Activated CD4-positive, alpha-beta memory T cell treated with anti-CD3 and anti-CD28 coated beads for 36 hours (primary cell): ENCODE results near the gene SELENOM. TPM values are rescaled to one million over a fixed set of nuclear protein-coding genes. Genes with fewer than 3 reads are reported as not detected.
"Not testable (repeated sequence)": the region's sequence is repeated elsewhere in the genome, so short reads cannot be mapped to it uniquely, and the experiment has no call there.

ENCODE experiments used
- CTCF ChIA-PET: fragments of 350-600 bp; sonication (Branson Sonifier 250); formaldehyde crosslinking; loops from one replicate; lab custom pipeline; 2021; ENCODE audit warnings: antibody characterized with exemption, inconsistent platforms; lab: Charles Lee
- POLR2A ChIA-PET: fragments of 350-600 bp; sonication (Branson Sonifier 250); formaldehyde crosslinking; loops from one replicate; lab custom pipeline; 2021; ENCODE audit warnings: antibody characterized with exemption; lab: Charles Lee
- DNase-seq: peaks from one replicate; pipeline ENCODE4 v3.0.0-alpha.2; 2020
- H3K27ac Mint-ChIP-seq: one replicate; pipeline ENCODE4 v1.8.0; 2021; ENCODE audit warnings: mixed read lengths
- H3K27me3 Mint-ChIP-seq: one replicate; pipeline ENCODE4 v1.8.0; 2021; ENCODE audit warnings: mixed read lengths
- H3K36me3 Mint-ChIP-seq: one replicate; pipeline ENCODE4 v1.8.0; 2021; ENCODE audit warnings: mixed read lengths
- H3K4me1 Mint-ChIP-seq: one replicate; pipeline ENCODE4 v1.8.0; 2021; ENCODE audit warnings: low read depth, mixed read lengths
- H3K4me3 Mint-ChIP-seq: one replicate; pipeline ENCODE4 v1.8.0; 2021; ENCODE audit warnings: mild to moderate bottlenecking, mixed read lengths
- H3K9me3 Mint-ChIP-seq: one replicate; pipeline ENCODE4 v1.8.0; 2021; ENCODE audit warnings: mixed read lengths
- intact Hi-C: fragments of 100-400 bp; cut with micrococcal nuclease; formaldehyde crosslinking; loops from one replicate; pipeline ENCODE4 v1.15.1; 2023
- total RNA-seq, 2 experiments: library from RNA; stranded (reverse); gene quantifications; one replicate each; pipeline ENCODE4 v1.2.3, GENCODE V29; 2021

The SELENOM gene
- total RNA-seq, 2 experiments from 2014 or later, result 14.1 to 14.3 TPM

GRCh38 chr22:31062566-31063230, 44.7 kb downstream of the SELENOM start:
- Mint-ChIP-seq H3K27ac (no peak overlapping the region), H3K9me3 (no peaks in the 10 kb centered on the region), H3K36me3 (no peaks in the 10 kb centered on the region), H3K4me1 (no peaks in the 10 kb centered on the region), H3K4me3 (no peak overlapping the region), H3K27me3 (no peaks in the 10 kb centered on the region)
- ChIA-PET CTCF (interaction anchor here (1.3 kb wide), 1 partner anchor 22 kb away, joined by 3 read pairs; no protein-coding TSS in a partner anchor), POLR2A (no interaction called here)
- DNase-seq, result no peak
- intact Hi-C loops, result no loop called here

GRCh38 chr22:31059663-31060062, 47.7 kb downstream of the SELENOM start:
- H3K27ac Mint-ChIP-seq, H3K4me1 Mint-ChIP-seq, POLR2A ChIA-PET, CTCF ChIA-PET, intact Hi-C loops, H3K9me3 Mint-ChIP-seq, H3K27me3 Mint-ChIP-seq, H3K4me3 Mint-ChIP-seq, DNase-seq, H3K36me3 Mint-ChIP-seq: not testable (repeated sequence)

DNA sequence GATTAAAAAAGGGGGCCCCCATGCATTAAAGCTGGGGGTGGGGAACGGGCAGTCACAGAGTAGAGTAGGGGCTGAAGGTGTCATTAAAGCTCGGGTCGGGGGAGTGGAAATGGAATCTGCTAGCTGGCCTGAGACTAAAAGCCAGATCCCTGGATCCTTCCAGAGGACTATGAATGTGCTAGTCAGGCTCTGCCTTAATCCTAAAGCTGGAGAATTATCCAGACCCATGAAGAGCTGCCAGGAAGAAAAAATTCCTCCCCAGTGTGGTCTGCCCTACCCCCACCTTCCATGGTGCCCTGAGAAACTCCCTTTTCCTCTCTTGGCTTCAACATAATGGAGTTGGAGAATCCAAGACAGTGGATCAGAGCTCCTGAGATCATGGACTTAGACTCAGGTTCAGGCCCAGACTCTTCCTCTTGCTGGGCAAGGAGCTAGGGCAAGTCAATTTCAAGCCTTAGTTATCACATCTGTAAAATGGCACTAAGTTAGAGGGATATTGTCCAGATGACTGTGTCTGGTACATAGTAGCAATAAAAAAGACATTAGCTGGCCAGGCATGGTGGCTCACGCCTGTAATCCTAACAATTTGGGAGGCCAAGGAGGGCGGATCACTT, 50.3 kb downstream of the SELENOM start:
- Mint-ChIP-seq H3K27ac (no peak overlapping the region), H3K36me3 (no peaks in the 10 kb centered on the region), H3K4me1 (no peaks in the 10 kb centered on the region), H3K27me3 (no peaks in the 10 kb centered on the region), H3K9me3 (no peaks in the 10 kb centered on the region), H3K4me3 (no peak overlapping the region)
- CTCF ChIA-PET, result no interaction called here
- no peak for DNase-seq
- POLR2A ChIA-PET, result no interaction called here
- intact Hi-C loops, result no loop called here

- DNase-seq, result no peak
- Mint-ChIP-seq H3K27me3 (no peaks in the 10 kb centered on the region), H3K36me3 (no peaks in the 10 kb centered on the region), H3K4me3 (no peak overlapping the region), H3K27ac (no peak overlapping the region), H3K4me1 (no peaks in the 10 kb centered on the region), H3K9me3 (no peaks in the 10 kb centered on the region)
- intact Hi-C loops, result no loop called here
- POLR2A ChIA-PET, result no interaction called here
- CTCF ChIA-PET, result no interaction called here
Observed at GRCh38 chr22:31055635-31056159, 51.7 kb downstream of the SELENOM start.

GRCh38 chr22:31055117-31055634, 52.2 kb downstream of the SELENOM start:
- Mint-ChIP-seq H3K36me3 (no peaks in the 10 kb centered on the region), H3K9me3 (no peaks in the 10 kb centered on the region), H3K4me1 (no peaks in the 10 kb centered on the region), H3K27ac (no peak overlapping the region), H3K4me3 (no peak overlapping the region), H3K27me3 (no peaks in the 10 kb centered on the region)
- ChIA-PET POLR2A (no interaction called here), CTCF (no interaction called here)
- intact Hi-C loops, result no loop called here
- DNase-seq, result no peak

Other genes with a start within 250 kb of the SELENOM start
- gene MORC2, start 138.8 kb downstream of the SELENOM start, total RNA-seq, result 10 to 100 TPM; 20.3 to 20.9 TPM
- 10 to 100 TPM; 35.6 to 38.3 TPM for gene TUG1, start 138.3 kb downstream of the SELENOM start, total RNA-seq
- 10 to 100 TPM; 55.1 to 57.4 TPM for gene SMTN, start 26.2 kb downstream of the SELENOM start, total RNA-seq
- under 1 TPM in 1 of 2 experiments, not detected in 1; 0.14 TPM for gene INPP5J, start 15.4 kb upstream of the SELENOM start, total RNA-seq
- not detected for gene PLA2G3, start 32.9 kb upstream of the SELENOM start, total RNA-seq
- 10 to 100 TPM; 17.9 to 21.6 TPM for gene RNF185, start 52.6 kb upstream of the SELENOM start, total RNA-seq
- gene LIMK2, start 104.7 kb upstream of the SELENOM start, total RNA-seq, result 10 to 100 TPM; 42.0 to 44.7 TPM
- 10 to 100 TPM; 18.8 to 19.1 TPM for gene PIK3IP1, start 184.9 kb upstream of the SELENOM start, total RNA-seq
- 10 to 100 TPM; 19.8 to 20.0 TPM for gene PATZ1, start 238.8 kb upstream of the SELENOM start, total RNA-seq